GM19023 (cell line): ENCODE measurements around the gene PAX7.

Source experiments
- ATAC-seq: cut with Tn5 transposase; IDR thresholded peaks from one replicate; pipeline ENCODE4 v1.9.1; 2021; ENCODE audit warnings: mild to moderate bottlenecking, moderate library complexity; ENCODE audit not compliant: unreplicated experiment

PAX7 gene

DNA sequence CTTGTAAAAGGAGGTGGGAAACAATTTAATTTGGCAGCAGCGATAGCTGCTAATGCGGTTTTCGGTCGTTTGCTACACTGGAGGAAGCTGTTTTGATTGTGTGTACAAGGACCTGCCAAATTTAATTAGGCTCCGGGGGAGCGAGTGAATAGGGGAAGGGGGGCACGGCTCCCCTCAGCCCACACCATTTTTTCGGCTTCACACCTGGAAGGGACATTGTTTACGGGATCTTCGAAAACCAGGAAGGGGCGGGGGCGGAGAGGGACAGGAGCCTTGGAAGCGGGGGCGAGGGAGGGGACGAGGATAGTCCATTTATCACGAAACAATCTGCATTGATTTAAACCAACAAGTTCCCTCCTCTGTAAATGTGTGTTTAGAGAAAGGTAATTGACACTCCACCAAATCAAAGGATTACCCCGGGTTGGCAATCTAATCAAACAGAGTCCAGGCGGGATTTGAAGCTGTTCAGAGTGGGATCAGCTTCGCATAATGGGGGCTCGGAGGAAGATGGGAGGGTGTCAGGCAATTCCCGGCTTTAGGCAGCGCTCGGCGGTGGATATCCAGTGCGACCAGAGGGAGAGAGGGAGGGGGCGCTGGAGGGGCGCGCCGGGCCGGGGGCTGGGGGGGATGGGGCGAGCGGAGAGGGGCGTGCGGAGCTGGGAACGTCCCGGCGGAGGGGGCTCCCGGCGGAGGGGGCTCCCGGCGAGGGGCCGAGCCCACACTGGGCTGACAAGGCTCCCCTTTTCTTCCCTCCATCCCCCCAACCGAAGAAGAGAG lies 9.8 kb downstream of the PAX7 start:
- no peak for ATAC-seq

DNA sequence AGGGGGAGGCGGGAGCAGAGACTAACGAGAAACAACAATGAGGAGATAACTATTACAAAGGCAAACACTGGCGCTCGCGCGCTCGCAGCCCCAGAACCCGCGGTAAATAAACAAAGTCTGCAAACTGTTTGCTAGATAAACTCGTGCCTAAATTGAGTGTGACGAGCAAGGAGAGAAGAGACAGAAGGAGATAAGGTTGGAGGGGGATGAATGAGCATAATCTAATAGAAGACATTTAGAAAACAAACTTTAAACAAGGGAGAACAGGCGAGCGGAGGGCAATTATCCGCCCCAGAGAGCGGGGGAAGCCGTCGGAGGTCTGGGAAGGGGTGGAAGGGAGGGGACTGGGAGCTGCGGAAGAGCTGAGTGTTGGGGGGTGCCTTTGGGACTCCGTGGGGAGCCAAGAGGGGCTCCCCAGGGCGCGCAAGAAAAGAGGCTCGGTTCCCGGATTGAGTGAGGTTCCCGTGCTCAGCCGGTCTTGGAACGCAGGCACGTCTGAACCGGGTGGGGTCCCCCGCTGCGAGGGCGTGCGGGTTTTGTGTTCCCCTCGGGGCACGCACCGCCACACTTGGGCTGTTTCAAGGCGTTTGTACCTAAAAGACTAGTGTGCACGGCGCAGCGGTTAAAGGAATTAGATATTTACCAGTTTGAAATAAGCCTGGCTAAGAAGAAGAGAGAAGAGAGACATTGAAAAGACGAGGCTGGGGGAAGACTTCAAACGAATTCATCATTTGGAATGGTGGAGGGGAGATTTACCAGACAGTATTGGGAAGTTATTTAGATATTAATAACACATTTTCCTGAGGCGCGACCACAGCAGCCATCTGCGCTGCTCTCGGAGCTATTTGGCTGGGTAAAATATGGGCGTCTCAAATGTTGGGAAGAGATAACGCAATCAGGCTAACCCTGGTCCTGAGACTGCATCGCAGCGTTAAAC lies 10.6 kb downstream of the PAX7 start:
- no peak for ATAC-seq

DNA sequence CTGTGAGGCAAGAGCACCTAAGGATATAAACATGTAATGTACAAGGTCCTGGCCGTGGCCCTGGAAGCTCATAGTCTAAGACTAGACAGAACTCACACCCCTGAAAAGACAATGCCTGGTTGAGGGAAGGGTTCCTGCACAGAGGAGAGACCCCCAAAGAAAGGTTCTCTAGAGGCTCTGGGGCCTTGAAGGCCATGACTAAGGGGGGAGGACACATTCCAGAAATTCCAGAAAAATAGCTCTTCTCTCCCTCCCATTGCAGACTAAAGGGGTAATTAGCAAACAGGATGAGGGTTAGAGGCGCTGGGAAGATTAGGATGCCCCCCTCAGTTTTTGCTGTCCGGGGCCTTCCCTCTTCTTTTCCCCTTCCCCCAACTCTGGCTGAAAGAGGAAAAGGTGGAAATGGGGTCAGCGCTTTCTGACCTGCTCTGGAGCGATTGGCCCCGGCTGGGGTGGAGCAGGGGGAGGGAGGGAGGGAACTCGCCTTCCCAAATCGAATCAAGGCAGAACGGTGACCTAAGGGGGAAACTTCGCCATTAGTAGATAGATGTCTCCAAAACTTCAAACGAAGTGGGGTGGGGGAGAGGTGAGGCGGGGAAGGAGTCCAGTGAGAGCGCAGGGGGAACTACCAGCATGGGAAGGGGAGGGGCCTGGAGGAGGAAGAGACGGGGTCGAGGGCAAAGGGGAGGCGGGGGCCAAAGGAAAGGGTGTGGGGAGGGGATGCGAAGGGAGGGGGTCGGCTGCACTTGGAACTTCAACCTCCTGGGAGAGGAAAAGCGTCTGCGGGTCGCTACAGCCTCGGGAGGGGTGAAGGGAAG lies 11.8 kb downstream of the PAX7 start:
- ATAC-seq = no peak

DNA sequence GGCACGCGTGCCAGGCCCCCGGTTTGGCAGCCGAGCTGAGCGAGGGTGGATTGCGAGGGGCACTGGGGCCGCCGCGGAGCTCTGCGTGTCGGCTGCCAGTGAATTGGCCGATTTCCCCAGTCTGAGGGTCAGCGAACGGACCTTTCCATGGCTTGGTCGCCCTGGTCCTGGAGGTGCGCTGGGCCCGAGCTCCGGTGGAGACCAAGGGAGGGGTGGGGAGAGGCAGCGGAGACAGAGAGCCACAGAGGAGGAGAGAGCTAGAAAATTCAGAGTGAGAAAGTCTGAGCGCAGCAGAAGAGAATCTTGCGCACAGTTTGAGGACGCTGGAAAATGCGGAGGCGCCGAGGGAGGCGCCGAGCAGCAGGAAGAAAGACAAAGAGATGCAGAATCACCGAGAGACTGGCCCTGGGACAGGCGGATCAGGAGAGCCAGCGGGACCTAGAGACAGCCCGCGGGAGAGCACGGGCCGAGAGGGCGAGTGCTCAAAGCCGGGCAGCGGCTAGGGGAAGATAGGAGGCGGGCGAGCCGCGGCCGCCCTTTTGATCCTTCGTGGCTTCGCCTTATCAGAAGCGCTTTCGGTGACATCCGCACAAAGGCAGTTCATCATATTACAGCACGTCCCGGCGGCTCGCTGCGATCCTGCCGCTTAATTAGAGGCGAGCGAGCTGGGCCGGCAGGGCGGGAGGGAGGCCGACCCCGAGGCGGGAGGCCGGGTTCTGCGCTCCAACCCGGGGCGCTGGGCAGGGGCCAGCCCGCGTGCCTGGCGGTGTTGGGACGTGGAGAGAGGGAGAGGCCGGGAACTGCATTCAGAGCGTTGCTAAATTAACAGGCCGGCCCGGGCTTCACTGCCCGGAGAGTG lies 12.7 kb downstream of the PAX7 start:
- ATAC-seq = no peak

DNA sequence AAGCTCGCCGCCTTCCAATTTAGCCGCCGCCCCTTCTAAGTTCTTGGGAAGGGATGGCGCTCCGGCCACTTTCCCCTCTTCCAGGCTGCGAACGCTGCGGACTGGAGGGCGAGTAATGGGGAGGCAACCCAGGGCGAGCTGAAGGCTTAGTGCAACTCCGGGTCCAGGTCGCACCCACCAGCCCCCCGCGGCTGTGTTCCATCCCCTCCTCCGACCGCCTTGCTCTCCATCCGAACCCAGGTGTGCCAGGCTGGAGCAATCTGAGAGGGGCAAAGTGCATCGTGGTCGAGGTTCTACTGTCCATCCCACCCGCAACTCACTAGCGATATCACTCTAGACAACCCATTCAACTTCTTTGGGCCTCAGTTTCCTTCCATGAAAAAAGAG lies 13.4 kb downstream of the PAX7 start:
- no peak for ATAC-seq

DNA sequence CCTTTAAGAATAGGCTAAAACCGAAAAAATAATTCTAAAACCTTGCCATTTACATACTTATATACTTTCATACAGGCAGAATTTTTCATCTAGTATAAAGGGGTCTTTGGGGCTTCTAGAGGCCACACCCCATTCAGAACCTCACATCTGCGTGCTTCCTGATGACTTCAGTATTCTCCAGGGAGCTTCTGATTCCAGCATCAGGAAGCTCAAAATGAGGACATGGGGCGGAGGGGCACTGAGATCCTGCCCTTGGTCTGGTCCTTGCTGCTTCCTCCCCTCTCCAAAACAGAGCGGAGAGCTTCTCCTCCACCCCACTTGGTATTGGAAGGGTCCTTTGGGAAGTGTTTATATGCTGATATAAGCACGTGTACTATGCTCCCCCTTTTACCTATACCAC lies 13.8 kb downstream of the PAX7 start:
- no peak for ATAC-seq

DNA sequence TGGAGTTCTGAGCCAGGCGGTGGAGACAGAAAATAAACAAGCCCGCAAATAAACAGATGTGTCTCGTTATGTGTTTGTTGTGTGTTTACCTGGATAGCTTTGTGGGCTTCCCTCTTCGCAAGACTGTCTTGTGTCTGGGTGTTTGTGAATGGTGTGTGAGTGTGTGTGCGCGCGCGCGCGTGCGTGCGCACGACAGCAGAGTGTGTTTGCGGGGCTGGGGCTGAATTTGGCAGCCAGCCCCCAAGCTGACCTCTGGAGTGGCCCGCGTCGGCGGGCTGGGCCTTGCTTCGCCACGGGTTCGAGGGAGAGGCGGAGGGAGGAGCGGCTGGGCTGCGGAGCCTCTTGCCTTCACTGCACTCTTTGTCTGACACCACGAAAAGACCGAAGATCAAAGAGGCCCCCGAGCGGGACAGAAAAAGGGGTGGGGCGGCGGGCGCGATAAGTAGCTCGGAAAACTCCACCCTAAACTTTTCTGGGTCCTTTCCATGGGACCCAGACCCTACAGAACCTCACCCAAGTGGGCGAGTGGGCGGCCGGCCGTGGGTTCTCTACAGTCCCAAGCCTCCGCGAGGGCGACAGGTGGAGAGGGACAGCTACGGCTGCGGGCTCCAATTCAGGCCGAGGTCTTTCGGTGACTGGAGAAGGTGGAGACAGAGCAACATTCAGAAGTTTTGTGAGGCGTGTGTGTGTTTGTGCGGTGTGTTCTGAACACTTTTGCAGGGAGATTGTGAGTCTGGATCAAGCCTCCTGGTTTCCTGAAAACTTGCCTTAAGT lies 14.5 kb downstream of the PAX7 start:
- ATAC-seq = no peak

DNA sequence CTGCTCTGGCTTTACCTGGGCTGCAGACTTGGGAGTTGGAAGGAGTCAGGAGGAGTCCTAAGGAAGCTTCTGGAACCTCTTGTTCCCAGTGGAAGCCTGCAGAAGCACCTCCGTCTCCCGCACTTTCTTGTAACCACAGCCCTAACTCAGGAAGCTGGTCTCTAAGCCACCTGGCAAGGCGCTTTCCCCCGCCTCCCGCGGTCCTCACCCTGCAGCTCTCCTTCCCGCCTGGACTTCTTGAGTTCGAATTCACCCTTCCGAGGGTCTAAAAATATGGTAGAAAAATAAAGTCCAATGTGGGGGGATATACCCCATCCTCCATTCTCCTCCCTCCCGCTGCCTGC lies 15.1 kb downstream of the PAX7 start:
- no peak for ATAC-seq

DNA sequence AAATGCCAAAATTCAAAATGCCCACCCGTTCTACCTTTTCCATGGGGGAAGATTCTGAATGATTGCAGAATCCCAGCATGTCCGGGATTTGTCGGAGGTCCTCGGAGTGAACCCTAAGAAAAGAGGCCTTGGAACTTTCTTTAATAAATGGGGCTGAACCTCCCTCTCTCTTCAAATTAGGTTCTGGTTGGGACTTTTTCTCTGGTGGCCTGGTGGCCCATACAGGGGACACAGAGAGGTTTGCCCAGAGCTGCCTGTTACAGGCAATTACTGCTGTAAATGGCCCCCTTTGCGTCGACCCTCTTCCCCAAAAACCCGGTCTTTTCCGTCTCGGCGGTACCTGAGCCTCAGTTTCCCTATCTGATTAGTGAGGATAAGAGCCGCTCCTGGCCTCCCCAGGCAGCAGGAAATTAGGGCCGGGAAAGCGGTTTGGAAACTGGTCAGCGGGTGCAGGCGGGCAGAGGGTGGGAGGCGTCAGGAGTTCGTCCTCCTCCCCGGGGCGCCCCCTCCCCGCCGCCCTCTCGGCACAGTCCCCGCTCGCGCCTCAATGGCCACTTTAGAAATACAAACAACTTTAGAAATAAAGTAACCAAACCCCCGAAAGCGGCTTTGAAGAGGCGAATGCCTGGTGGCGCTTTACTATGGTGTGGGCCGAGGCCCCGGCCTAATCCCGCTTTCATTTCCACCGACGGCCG lies 15.6 kb downstream of the PAX7 start:
- no peak for ATAC-seq

DNA sequence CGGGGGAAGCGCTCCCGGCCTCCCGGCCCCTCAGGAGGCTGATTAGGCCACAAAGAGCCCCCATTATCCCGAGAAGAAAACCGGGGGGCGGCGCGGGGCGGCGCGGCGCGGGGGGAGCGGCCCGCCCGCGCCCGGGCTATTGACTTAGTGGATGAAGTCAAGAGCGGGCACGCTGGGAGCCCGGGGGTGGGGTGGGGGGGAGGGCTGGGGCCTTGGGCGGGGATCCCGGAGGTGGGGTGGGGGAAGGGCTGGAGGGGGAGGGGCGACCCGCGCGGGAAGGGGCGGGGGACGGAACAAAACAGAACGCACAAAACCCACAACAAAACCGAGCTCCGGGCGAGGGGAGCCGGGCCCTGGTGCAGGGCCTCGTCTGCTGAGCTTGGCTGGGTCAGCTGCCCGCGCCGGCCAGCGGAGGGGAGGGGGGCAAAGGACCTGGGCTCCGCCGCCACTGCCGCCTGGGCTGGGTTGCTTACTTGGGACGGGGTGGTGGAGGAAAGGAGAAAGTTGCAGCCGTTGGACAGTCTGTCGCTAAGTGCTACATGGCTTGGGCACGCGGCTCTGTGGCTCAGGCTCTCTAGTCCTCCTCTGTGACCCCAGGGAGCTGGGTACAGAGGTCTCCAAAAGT lies 16.3 kb downstream of the PAX7 start:
- ATAC-seq = no peak

DNA sequence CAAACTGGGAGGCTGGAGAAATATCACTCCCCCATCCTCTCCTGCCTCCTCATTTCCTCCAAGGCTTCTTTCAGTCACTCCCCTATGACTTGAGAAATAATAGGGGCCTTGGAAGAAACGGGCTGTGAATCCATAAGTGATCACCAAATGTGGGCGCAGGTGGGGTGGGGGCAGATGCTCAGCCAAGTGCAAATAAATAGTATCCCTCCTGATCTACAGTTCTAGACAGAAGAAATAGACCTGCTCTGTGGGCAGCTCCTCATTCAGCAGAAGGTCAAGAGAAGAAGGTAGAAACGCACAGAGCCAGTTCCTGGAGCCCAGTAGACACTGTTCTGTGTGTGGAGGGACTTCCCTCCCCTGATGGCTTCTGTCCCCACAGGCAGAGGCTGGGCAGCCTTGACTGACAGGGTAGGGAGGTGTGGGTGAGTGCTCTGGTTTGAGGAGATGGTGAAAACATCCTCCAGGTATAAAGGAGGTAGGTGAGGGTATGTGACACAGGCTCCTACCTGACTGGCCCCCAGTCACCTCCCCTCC lies 17.1 kb downstream of the PAX7 start:
- ATAC-seq = no peak

DNA sequence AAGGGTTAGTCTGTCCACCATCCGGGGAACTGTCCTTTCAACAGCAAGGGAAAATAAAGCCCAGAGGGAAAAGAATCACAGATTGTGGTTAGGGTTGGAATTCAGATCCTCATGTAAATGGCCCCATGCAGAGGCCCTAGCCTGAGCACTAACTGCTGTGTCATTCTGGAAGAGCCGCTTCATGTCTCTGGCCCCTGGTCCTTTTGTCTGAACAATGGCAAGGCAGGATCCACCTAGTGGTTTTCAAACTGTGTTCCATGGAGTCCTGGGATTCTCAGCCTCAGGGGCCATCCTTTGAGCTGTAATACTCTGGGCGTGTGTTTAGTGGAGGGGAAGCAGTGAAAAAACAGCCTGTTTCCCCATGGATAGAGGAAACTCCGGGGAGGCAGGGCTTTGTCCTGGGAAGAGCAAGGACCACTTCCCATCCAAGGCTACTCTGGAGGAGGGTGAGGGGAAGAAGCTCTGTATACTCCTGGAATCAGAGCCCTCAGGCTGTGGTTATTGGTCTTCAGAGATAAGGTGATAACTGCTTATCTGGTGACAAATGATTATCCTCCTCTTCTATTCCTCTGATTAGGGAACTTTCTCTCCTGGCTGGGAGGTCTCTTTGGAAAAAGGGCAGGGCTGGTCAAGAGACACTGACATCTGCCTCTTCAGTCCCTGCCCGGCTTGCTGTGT lies 19.2 kb downstream of the PAX7 start:
- no peak for ATAC-seq

DNA sequence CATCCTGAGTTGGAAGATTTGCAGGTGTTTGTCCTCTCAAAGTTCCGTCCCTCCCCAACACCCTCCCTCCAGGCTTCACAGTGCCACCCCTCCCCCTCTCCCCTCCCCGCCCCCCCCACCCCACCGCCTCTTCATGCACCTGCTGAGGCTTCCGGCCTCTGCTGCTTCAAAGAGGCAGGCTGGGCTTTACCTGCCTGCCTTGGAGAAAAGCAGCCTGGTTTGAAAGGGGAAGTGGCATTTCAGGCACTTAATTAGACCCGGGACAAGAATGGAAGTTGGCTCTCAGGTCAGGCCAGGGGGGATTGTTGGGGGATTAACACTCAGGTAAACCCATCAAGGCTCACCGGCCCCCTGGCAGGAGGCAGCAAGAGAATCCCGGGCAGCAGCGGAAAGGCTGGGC lies 21.1 kb downstream of the PAX7 start:
- no peak for ATAC-seq

DNA sequence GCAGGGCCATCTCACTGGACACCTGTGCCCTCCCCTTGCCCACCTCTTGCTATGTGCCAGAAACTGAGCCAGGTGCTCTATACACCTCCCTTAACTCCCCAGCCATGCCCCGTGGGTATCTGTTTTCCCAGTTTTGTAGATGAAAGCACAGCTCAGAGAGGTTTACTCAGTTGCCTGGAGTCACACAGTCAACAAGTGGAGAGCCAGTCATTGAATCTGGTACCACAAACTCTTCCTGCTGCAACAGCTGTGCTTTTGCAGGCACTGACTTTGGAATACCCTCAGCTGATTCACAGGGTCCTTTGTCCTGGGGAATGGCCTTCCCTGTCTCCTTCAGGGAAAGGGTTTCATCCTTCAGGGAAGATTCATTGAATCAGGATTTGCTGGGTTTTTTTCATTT lies 22.1 kb downstream of the PAX7 start:
- no peak for ATAC-seq

DNA sequence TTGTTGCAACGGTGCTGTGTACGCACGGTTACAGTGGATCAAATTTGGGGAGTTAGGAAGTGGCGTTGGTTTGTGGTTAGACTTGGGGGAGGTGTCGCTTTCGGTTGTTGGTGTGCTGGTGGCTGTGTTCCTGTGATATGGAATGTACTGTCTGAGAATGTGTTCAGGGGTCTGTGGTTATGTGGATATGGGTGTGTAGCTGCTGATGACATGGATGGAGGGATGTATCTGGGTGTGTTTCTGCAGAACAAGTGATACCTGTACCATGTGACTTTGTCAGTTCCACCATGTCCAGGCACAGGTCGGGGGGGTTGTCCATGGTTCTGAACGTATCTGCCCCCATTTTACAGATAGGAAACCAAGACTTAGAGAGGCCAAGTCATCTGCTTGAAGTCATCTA lies 22.7 kb downstream of the PAX7 start:
- ATAC-seq = no peak

DNA sequence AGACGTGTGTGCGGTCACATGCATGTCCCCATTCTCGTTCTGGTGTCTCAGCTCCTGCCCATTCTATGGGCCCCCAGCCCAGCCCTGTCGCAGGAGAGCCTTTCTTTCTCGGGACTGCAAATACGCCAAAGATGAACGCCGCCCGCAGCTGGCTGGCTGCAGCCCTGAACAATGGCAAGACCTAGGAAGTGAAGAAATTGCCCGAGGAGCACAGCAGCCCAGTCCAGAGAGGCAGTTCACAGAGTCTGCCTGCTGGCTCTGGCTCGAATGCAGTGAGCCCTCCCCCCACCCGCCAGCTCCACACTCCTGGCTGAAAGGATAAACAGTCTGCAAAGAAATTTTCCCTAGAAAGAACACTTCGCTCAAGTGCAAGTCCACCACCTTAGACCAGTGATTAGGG lies 23.3 kb downstream of the PAX7 start:
- no peak for ATAC-seq

DNA sequence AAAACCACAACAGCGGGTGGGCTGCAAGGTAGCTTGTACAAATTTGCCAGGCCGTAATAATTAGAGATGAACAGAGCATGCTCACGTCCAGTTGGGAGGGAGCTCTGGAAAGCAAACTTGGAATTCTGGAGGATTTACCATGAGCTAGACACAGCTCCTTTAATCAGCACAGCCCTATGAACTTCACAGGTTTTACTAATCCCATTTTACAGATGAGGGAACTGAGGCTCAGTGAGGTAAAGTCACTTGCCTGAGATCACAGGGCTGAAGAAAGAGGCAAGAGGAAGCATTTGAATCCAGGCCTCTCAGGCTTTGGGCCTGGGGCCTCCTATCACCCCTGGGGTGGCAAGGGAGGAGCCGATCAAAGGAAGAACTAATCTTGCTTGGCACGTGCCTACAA lies 24.0 kb downstream of the PAX7 start:
- no peak for ATAC-seq
